K562 (cell line): ENCODE results near the gene DSE. TPM values are rescaled to one million over a fixed set of nuclear protein-coding genes. Genes with fewer than 3 reads are reported as not detected.
A peak's percentile ranks its signal among the peaks of the same experiment; 100 is the strongest.

ENCODE experiments used
- C11orf30 ChIP-seq: fragments of 450-650 bp; IDR thresholded peaks from 2 replicates; pipeline ENCODE4 v1.6.1; 2016; ENCODE audit warnings: low read depth, mild to moderate bottlenecking
- CBFA2T3 ChIP-seq: fragments of 450-650 bp; IDR thresholded peaks from 2 replicates; pipeline ENCODE4 v1.6.1; 2017
- CBX3 ChIP-seq, 2 experiments: IDR thresholded peaks; 1 replicate in 1 of 2; 2 replicates in 1 of 2; pipeline ENCODE4 v1.6.1; 2012; ENCODE audit warnings: inconsistent platforms in 2 of 2, low read length in 2 of 2, borderline replicate concordance in 1 of 2, control low read depth in 1 of 2
- CHAMP1 ChIP-seq: fragments of 450-650 bp; IDR thresholded peaks from 2 replicates; pipeline ENCODE4 v1.6.1; 2016; ENCODE audit warnings: mild to moderate bottlenecking
- CHCHD3 ChIP-seq: fragments of 250-450 bp; sonication (Bioruptor Pico); IDR thresholded peaks from 2 replicates; pipeline ENCODE4 v2.1.2; 2022; ENCODE audit warnings: mild to moderate bottlenecking
- CHD4 ChIP-seq: fragments of 200-600 bp; sonication (generic); IDR thresholded peaks from 3 replicates; pipeline ENCODE4 v1.6.1; 2012; ENCODE audit warnings: low read depth, mild to moderate bottlenecking, mixed read lengths, low read length, inconsistent platforms; ENCODE audit not compliant: insufficient read depth, insufficient replicate concordance, poor library complexity, severe bottlenecking
- E2F3 ChIP-seq: fragments of 250-450 bp; sonication (Bioruptor Pico); IDR thresholded peaks from 2 replicates; pipeline ENCODE4 v1.4.0; 2020; ENCODE audit warnings: mild to moderate bottlenecking
- E2F5 ChIP-seq: sonication (generic); formaldehyde crosslinking; IDR thresholded peaks from 2 replicates; pipeline ENCODE4 v1.8.0; 2022; ENCODE audit warnings: mild to moderate bottlenecking, missing genetic modification reagents
- HDAC2 ChIP-seq: fragments of 450-650 bp; IDR thresholded peaks from 2 replicates; pipeline ENCODE4 v1.6.1; 2016; ENCODE audit warnings: mild to moderate bottlenecking
- HDAC3 ChIP-seq: fragments of 450-650 bp; IDR thresholded peaks from 2 replicates; pipeline ENCODE4 v1.6.1; 2018; ENCODE audit warnings: borderline replicate concordance, mild to moderate bottlenecking, moderate library complexity; ENCODE audit not compliant: partially characterized antibody
- HMG20B ChIP-seq: fragments of 250-450 bp; sonication (Bioruptor Pico); IDR thresholded peaks from 2 replicates; pipeline ENCODE4 v1.5.0; 2021; ENCODE audit warnings: mild to moderate bottlenecking
- MXD1 ChIP-seq: fragments of 250-450 bp; sonication (Bioruptor Pico); IDR thresholded peaks from 2 replicates; pipeline ENCODE4 v1.8.0; 2021; ENCODE audit warnings: borderline replicate concordance, mild to moderate bottlenecking, moderate library complexity; ENCODE audit not compliant: poor library complexity, severe bottlenecking
- NCOA6 ChIP-seq: fragments of 450-650 bp; IDR thresholded peaks from 2 replicates; pipeline ENCODE4 v1.6.1; 2017; ENCODE audit warnings: mild to moderate bottlenecking
- STAT5B ChIP-seq: fragments of 250-450 bp; sonication (Bioruptor Pico); IDR thresholded peaks from 2 replicates; pipeline ENCODE4 v1.8.0; 2021; ENCODE audit warnings: mild to moderate bottlenecking, inconsistent platforms
- TRIM25 ChIP-seq: fragments of 450-650 bp; IDR thresholded peaks from 2 replicates; pipeline ENCODE4 v1.7.0; 2016; ENCODE audit warnings: borderline replicate concordance
- ZNF12 ChIP-seq: sonication (generic); formaldehyde crosslinking; IDR thresholded peaks from 2 replicates; pipeline ENCODE4 v1.4.0; 2020; ENCODE audit warnings: mild to moderate bottlenecking, missing genetic modification reagents
- ZNF140 ChIP-seq: fragments of 250-450 bp; sonication (Bioruptor Pico); IDR thresholded peaks from 2 replicates; pipeline ENCODE4 v1.8.0; 2021; ENCODE audit warnings: moderate library complexity, mild to moderate bottlenecking, inconsistent platforms
- ZNF232 ChIP-seq: sonication (generic); formaldehyde crosslinking; IDR thresholded peaks from 2 replicates; pipeline ENCODE4 v1.8.0; 2022; ENCODE audit warnings: mild to moderate bottlenecking, missing genetic modification reagents
- ZNF589 ChIP-seq: fragments of 200-800 bp; sonication (Bioruptor generic); IDR thresholded peaks from 2 replicates; pipeline ENCODE4 v1.6.1; 2016; ENCODE audit warnings: low read depth, missing genetic modification characterization, missing compliant biosample characterization
- ZNF740 ChIP-seq, 3 experiments: fragments of 200-800 bp in 1 of 3; sonication (Bioruptor generic) in 1 of 3; sonication (generic) in 1 of 3; formaldehyde crosslinking in 1 of 3; IDR thresholded peaks; 2 replicates each; pipeline versions ENCODE4 v1.6.1 to v1.8.0; 2016 to 2022; ENCODE audit warnings: mild to moderate bottlenecking in 2 of 3, missing compliant biosample characterization in 2 of 3, missing genetic modification characterization in 2 of 3, missing genetic modification reagents in 1 of 3
- ZNF79 ChIP-seq: fragments of 250-450 bp; sonication (Bioruptor Pico); IDR thresholded peaks from 2 replicates; pipeline ENCODE4 v1.4.0; 2020; ENCODE audit warnings: low read depth, mild to moderate bottlenecking, moderate library complexity
- polyA plus RNA-seq, 8 experiments: library from polyadenylated mRNA; depleted of rRNA in 4 of 8; stranded (reverse) in 5 of 8; unstranded in 3 of 8; fragments of >200 nt; fragmentation: Nextera tagmentation in 2 of 8; fragmentation: Illumina TruSeq in 1 of 8; extraction: Ambion mirVana in 2 of 8; extraction: Trizol in 1 of 8; gene quantifications; 2 replicates each; pipeline versions ENCODE4 v1.2.1 to v1.2.3, GENCODE V29; 2011 to 2014; ENCODE audit warnings: inconsistent platforms in 1 of 8, missing spikeins in 1 of 8
- total RNA-seq, 7 experiments: library from RNA; depleted of rRNA in 6 of 7; stranded (reverse); fragments of >200 nt in 6 of 7; fragmentation: Illumina TruSeq in 2 of 7; extraction: Trizol in 2 of 7; gene quantifications; 2 replicates each; pipeline versions ENCODE4 v1.2.1 to v1.2.3, GENCODE V29; 2011 to 2021; ENCODE audit warnings: low replicate concordance in 1 of 7

Gene DSE
- total and polyA plus RNA-seq, 9 of the 15 experiments (the other 6 are each of a cell fraction or from before 2014, with no cell fraction given) = 0.49 to 1.7 (median 0.79) TPM

GRCh38 chr6:116492331-116493067, 121.8 kb downstream of the DSE start (continued):
- TF ChIP-seq ZNF589 (0 out of 2 replicates have a peak, but pooled peaks have one; percentile 29), HDAC3 (peak; percentile 62), MXD1 (no peak), CBFA2T3 (peak; percentile 86), CHD4 (no peak), HDAC2 (peak; percentile 29; the same call in 1 of the 2 replicates), STAT5B (CRISPR knock-in tag) (no peak), ZNF740 (CRISPR knock-in tag; IDR thresholded peaks at IDR 0.05) (no peak), ZNF740 (tag; IDR thresholded peaks at IDR 0.05) (no peak), ZNF79 (CRISPR knock-in tag) (no peak), CBX3 (IDR thresholded peaks at IDR 0.05; ENCODE audit: borderline replicate concordance in 1 of 2, low read length in 2 of 2) (peak in 1 of 2 experiments; percentile 48; a peak in 1 of 3 replicates), E2F3 (no peak), C11orf30 (peak; percentile 67; the same call in 1 of the 2 replicates), CHAMP1 (peak; percentile 65; the same call in 1 of the 2 replicates), NCOA6 (peak; percentile 12; the same call in 1 of the 2 replicates), E2F5 (CRISPR knock-in tag) (no peak), CHCHD3 (no peak), ZNF232 (CRISPR knock-in tag) (no peak), ZNF12 (no peak), TRIM25 (no peak), ZNF140 (CRISPR knock-in tag) (no peak), HMG20B (CRISPR knock-in tag) (no peak)
